ENCODE data around the gene SLC9A9. TPM values are rescaled to one million over a fixed set of nuclear protein-coding genes. Genes with fewer than 3 reads are reported as not detected.

The SLC9A9 gene
- total and polyA plus RNA-seq, 2 of the 8 experiments (the other 6 are each of a cell fraction or from before 2014, with no cell fraction given), result 0.48 to 1.1 TPM

DNA sequence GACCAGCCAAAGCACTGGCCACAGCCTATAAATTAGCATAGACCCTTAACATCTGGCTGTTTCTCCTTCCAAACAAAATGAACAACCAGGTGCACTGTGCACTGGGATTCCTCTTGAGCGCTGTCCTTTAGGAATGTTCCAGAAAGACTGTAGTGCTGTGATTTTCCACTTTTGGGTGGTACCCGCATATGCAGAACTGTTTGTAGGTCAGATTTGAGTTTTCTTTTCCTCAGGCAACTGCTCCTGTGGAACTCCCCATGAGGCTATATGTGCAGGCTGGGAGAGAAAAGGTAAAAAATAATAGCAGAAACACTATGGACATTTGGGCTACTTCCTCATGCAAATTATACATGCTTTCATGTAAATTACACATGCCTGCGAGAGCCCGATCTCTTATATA is 589.6 kb downstream of the SLC9A9 start (continued):
- TF ChIP-seq PHF8 (conservative IDR thresholded peaks at IDR 0.05; ENCODE audit: low read depth, low read length) (no peak), EP300 (IDR thresholded peaks at IDR 0.05; ENCODE audit: borderline replicate concordance in 1 of 2, low read depth in 2 of 2, low read length in 2 of 2) (no peak), FOSL1 (IDR thresholded peaks at IDR 0.05; ENCODE audit: insufficient read depth, low read depth, low read length) (no peak), SRF (IDR thresholded peaks at IDR 0.05; ENCODE audit: low read depth, low read length) (no peak), EGR1 (IDR thresholded peaks at IDR 0.05; ENCODE audit: borderline replicate concordance, low read depth, low read length) (no peak), SIX5 (IDR thresholded peaks at IDR 0.05; ENCODE audit: low read depth, low read length) (no peak), CBX8 (IDR thresholded peaks at IDR 0.05; ENCODE audit: borderline replicate concordance, low read depth, low read length) (no peak), GABPA (IDR thresholded peaks at IDR 0.05; ENCODE audit: borderline replicate concordance, insufficient read depth, low read length) (no peak)
